Thoracic aorta (tissue), 2 donors: ENCODE results near the gene SUMF2. TPM values are rescaled to one million over a fixed set of nuclear protein-coding genes. Genes with fewer than 3 reads are reported as not detected.
"Not testable (repeated sequence)": the region's sequence is repeated elsewhere in the genome, so short reads cannot be mapped to it uniquely, and the experiment has no call there.

ENCODE experiments used
- ATAC-seq: fragments of 150-250 bp; one replicate; pipeline ENCODE4 v1.8.0; 2017; ENCODE audit warnings: low read depth; ENCODE audit not compliant: insufficient number of reproducible peaks, low FRiP score
- DNase-seq: peaks from one replicate; pipeline ENCODE4 v3.0.0-alpha.2; 2020; ENCODE audit warnings: low spot score
- H3K27ac ChIP-seq, 2 donors: fragments of 200-600 bp; sonication (generic); 1 replicate in 1 of 2; 2 replicates in 1 of 2; pipeline ENCODE4 v1.5.1; 2016; ENCODE audit warnings: mild to moderate bottlenecking in 2 of 2, moderate library complexity in 2 of 2
- H3K27me3 ChIP-seq: fragments of 200-600 bp; sonication (generic); replicated peaks from 2 replicates; pipeline ENCODE4 v1.6.0; 2016; ENCODE audit warnings: mild to moderate bottlenecking; ENCODE audit not compliant: insufficient read depth
- H3K36me3 ChIP-seq: fragments of 200-600 bp; sonication (generic); one replicate; pipeline ENCODE4 v1.5.1; 2016
- H3K4me1 ChIP-seq, 2 donors: fragments of 200-600 bp; sonication (generic); 1 replicate in 1 of 2; 2 replicates in 1 of 2; pipeline versions ENCODE4 v1.5.1 to v1.6.0; 2016; ENCODE audit warnings: low read depth in 2 of 2, mild to moderate bottlenecking in 1 of 2; ENCODE audit not compliant: control insufficient read depth in 1 of 2
- H3K4me3 ChIP-seq: fragments of 200-600 bp; sonication (generic); 2 replicates; pipeline ENCODE4 v1.5.1; 2016; ENCODE audit warnings: mild to moderate bottlenecking
- H3K9me3 ChIP-seq: fragments of 200-600 bp; sonication (generic); 2 replicates; pipeline ENCODE4 v1.5.1; 2016
- CTCF ChIP-seq: fragments of 200-600 bp; sonication (generic); IDR thresholded peaks from one replicate; pipeline ENCODE4 v1.5.1; 2019; ENCODE audit warnings: antibody characterized with exemption
- total RNA-seq, 2 donors: library from RNA; depleted of rRNA; stranded (reverse); fragments of >200 nt; gene quantifications; one replicate each; pipeline versions ENCODE4 v1.1.0 to v1.2.3, GENCODE V29; 2016

Gene SUMF2
- total RNA-seq, 2 donors from 2014 or later: 102 to 151 TPM

GRCh38 chr7:56028942-56029630 lies 35.0 kb upstream of the SUMF2 start:
- TF ChIP-seq CTCF: no peak
- no peak for ATAC-seq

GRCh38 chr7:56030340-56030739 lies 33.7 kb upstream of the SUMF2 start:
- DNase-seq (no peak), ATAC-seq (no peak)
- TF ChIP-seq CTCF: no peak
- Histone ChIP-seq H3K4me1 (no peaks in the 10 kb centered on the region), H3K9me3 (no peaks in the 10 kb centered on the region), H3K36me3 (no peaks in the 10 kb centered on the region), H3K4me3 (no peak overlapping the region), H3K27ac (no peak overlapping the region), H3K27me3 (no peaks in the 10 kb centered on the region)

More at GRCh38 chr7:56028942-56029630, 35.0 kb upstream of the SUMF2 start:
- Histone ChIP-seq H3K27ac (no peak overlapping the region), H3K36me3 (no peaks in the 10 kb centered on the region), H3K4me1 (no peaks in the 10 kb centered on the region), H3K27me3 (no peaks in the 10 kb centered on the region), H3K4me3 (no peak overlapping the region), H3K9me3 (no peaks in the 10 kb centered on the region)
- no peak for DNase-seq

- H3K27ac ChIP-seq, H3K27me3 ChIP-seq, H3K9me3 ChIP-seq: not testable (repeated sequence)
Observed at GRCh38 chr7:56031556-56031955, 32.5 kb upstream of the SUMF2 start.

GRCh38 chr7:56032578-56032977 lies 31.5 kb upstream of the SUMF2 start:
- H3K4me1 ChIP-seq, H3K36me3 ChIP-seq, H3K4me3 ChIP-seq, H3K27me3 ChIP-seq, ATAC-seq, H3K9me3 ChIP-seq, H3K27ac ChIP-seq, DNase-seq: not testable (repeated sequence)

More at GRCh38 chr7:56031556-56031955, 32.5 kb upstream of the SUMF2 start:
- ATAC-seq, H3K4me3 ChIP-seq, H3K36me3 ChIP-seq, H3K4me1 ChIP-seq, DNase-seq: not testable (repeated sequence)

GRCh38 chr7:56033671-56034432 lies 30.2 kb upstream of the SUMF2 start:
- TF ChIP-seq CTCF: peak; percentile 34
- H3K9me3 ChIP-seq: no peaks in the 10 kb centered on the region
- DNase-seq (no peak), ATAC-seq (no peak)
- H3K4me1 ChIP-seq: no peaks in the 10 kb centered on the region
- no peaks in the 10 kb centered on the region for H3K36me3 ChIP-seq
- no peaks in the 10 kb centered on the region for H3K27me3 ChIP-seq
- peak overlapping the region; percentile 89 for H3K4me3 ChIP-seq
- H3K27ac ChIP-seq: no peak overlapping the region

GRCh38 chr7:56040730-56041129 lies 23.4 kb upstream of the SUMF2 start:
- no peaks in the 10 kb centered on the region for H3K27me3 ChIP-seq
- no peak for DNase-seq

GRCh38 chr7:56045758-56046157 lies 18.3 kb upstream of the SUMF2 start:
- DNase-seq, H3K27ac ChIP-seq, ATAC-seq, H3K27me3 ChIP-seq, H3K36me3 ChIP-seq, H3K9me3 ChIP-seq, H3K4me3 ChIP-seq: not testable (repeated sequence)
- peaks cover 15 to 42% of the 10 kb centered on the region in 2 donors for H3K4me1 ChIP-seq

More at GRCh38 chr7:56040730-56041129, 23.4 kb upstream of the SUMF2 start:
- no peaks in the 10 kb centered on the region for H3K9me3 ChIP-seq
- peaks cover 4% of the 10 kb centered on the region for H3K36me3 ChIP-seq
- no peak overlapping the region for H3K27ac ChIP-seq
- H3K4me3 ChIP-seq: no peak overlapping the region
- H3K4me1 ChIP-seq: no peaks in the 10 kb centered on the region
- no peak for TF ChIP-seq CTCF
- ATAC-seq: no peak
